OCI-LY3 (cell line): Measurements from ENCODE around the gene ZDHHC13.

Experiments
- EZH2phosphoT487 ChIP-seq: fragments of 200-600 bp; shearing (Covaris generic); IDR thresholded peaks from 2 replicates; pipeline ENCODE4 v1.6.1; 2018; ENCODE audit warnings: antibody characterized with exemption, mixed run types, low read depth
- TF ChIP-seq, protein P1 (sequence below): fragments of 200-600, 300-600 bp; sonication (generic); IDR thresholded peaks from 2 replicates; pipeline ENCODE4 v1.5.1; 2014; ENCODE audit warnings: antibody characterized with exemption, low read length, low read depth

DNA sequence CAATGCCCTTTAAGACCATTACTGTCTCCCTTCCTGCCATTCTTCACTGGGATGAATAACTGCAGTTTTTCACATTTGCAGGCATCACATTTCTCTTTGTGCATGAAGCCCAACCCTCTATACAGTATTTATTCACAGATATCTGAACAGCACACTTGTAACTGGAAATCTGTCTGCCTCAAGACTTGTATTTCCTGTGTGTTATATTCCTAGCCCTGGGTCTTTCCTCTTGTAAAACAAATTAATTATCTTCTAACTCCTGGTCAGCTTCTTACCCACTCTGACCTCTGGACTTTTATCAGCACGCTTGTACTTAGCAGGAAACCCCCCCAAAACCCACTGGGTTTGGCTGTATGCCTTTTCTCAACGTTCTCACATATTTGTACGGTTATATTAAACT lies 82.8 kb downstream of the ZDHHC13 start:
- TF ChIP-seq, protein P1, sequence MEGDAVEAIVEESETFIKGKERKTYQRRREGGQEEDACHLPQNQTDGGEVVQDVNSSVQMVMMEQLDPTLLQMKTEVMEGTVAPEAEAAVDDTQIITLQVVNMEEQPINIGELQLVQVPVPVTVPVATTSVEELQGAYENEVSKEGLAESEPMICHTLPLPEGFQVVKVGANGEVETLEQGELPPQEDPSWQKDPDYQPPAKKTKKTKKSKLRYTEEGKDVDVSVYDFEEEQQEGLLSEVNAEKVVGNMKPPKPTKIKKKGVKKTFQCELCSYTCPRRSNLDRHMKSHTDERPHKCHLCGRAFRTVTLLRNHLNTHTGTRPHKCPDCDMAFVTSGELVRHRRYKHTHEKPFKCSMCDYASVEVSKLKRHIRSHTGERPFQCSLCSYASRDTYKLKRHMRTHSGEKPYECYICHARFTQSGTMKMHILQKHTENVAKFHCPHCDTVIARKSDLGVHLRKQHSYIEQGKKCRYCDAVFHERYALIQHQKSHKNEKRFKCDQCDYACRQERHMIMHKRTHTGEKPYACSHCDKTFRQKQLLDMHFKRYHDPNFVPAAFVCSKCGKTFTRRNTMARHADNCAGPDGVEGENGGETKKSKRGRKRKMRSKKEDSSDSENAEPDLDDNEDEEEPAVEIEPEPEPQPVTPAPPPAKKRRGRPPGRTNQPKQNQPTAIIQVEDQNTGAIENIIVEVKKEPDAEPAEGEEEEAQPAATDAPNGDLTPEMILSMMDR, result no peak
- no peak for TF ChIP-seq EZH2phosphoT487
